ENCODE measurements around the gene RASGRP2.

RASGRP2 gene

GRCh38 chr11:64739871-64740270, 4.1 kb downstream of the RASGRP2 start:
- DNase-seq, result no peak

GRCh38 chr11:64736654-64737053, 7.3 kb downstream of the RASGRP2 start:
- DNase-seq, result no peak

GRCh38 chr11:64735725-64736259, 8.2 kb downstream of the RASGRP2 start:
- DNase-seq, result no peak

- no peak for DNase-seq
Observed at GRCh38 chr11:64734811-64735724, 8.9 kb downstream of the RASGRP2 start.

GRCh38 chr11:64731601-64732000, 12.3 kb downstream of the RASGRP2 start:
- DNase-seq, result no peak

GRCh38 chr11:64729851-64730382, 14.0 kb downstream of the RASGRP2 start:
- peak; percentile 51 for DNase-seq

GRCh38 chr11:64728757-64729365, 15.1 kb downstream of the RASGRP2 start:
- DNase-seq, result no peak

- no peak for DNase-seq
Observed at GRCh38 chr11:64726867-64727530, 16.9 kb downstream of the RASGRP2 start.

- no peak for DNase-seq
Observed at GRCh38 chr11:64726211-64726641, 17.7 kb downstream of the RASGRP2 start.

- no peak for DNase-seq
Observed at GRCh38 chr11:64724863-64725532, 18.9 kb downstream of the RASGRP2 start.

GRCh38 chr11:64723907-64724862, 19.8 kb downstream of the RASGRP2 start:
- DNase-seq, result no peak

GRCh38 chr11:64723117-64723906, 20.6 kb downstream of the RASGRP2 start, which contains the start of gene NRXN2:
Gene NRXN2, minus strand, starts transcription at chr11:64723197. Its CDS starts 9,498 bp downstream, at chr11:64713699.
- DNase-seq, result peak; percentile 93

- no peak for DNase-seq
Observed at GRCh38 chr11:64722141-64723065, 21.5 kb downstream of the RASGRP2 start.

- no peak for DNase-seq
Observed at GRCh38 chr11:64721359-64721699, 22.6 kb downstream of the RASGRP2 start.

GRCh38 chr11:64720640-64721358, 23.1 kb downstream of the RASGRP2 start:
- no peak for DNase-seq

GRCh38 chr11:64720167-64720566, 23.8 kb downstream of the RASGRP2 start:
- no peak for DNase-seq

- no peak for DNase-seq
Observed at GRCh38 chr11:64719406-64719805, 24.5 kb downstream of the RASGRP2 start.

- DNase-seq, result no peak
Observed at GRCh38 chr11:64718780-64719124, 25.2 kb downstream of the RASGRP2 start.
